ENCODE results near the gene KLC1. TPM values are rescaled to one million over a fixed set of nuclear protein-coding genes. Genes with fewer than 3 reads are reported as not detected.

The KLC1 gene
- total RNA-seq, 5 donors from 2014 or later (not counting 1 experiment from before 2014, with no cell fraction given), result 177 to 241 (median 219) TPM

GRCh38 chr14:103611215-103611614 is 17.8 kb upstream of the KLC1 start:
- Mint-ChIP-seq H3K27me3 (peaks cover 4 to 11% of the 10 kb centered on the region in 2 donors), H3K4me3 (no peak overlapping the region), H3K36me3 (peaks cover 7% of the 10 kb centered on the region), H3K9me3 (peaks cover 3 to 7% (median 3%) of the 10 kb centered on the region in 3 donors), H3K27ac (no peak overlapping the region), H3K4me1 (peaks cover 18 to 19% (median 18%) of the 10 kb centered on the region in 3 donors)
- no peak for ATAC-seq (replicated peaks in 1 of 4)
- no peaks in the 10 kb centered on the region for H3K36me3 ChIP-seq (ENCODE audit: control insufficient read depth in 2 of 2, extremely low read depth in 1 of 2, insufficient read depth in 1 of 2, low read length in 1 of 2)
- no peaks in the 10 kb centered on the region for H3K9me3 ChIP-seq
- CTCF ChIA-PET, result interaction anchor here (0.6 to 0.7 kb wide), 2 partner anchors 95 to 293 kb away, joined by 3 to 7 read pairs; no protein-coding TSS in a partner anchor
- H3K4me1 ChIP-seq (ENCODE audit: control insufficient read depth in 1 of 2, extremely low read depth in 1 of 2, insufficient read depth in 2 of 2, low read length in 2 of 2), result peaks cover 13 to 22% of the 10 kb centered on the region in 2 experiments
- 100% methylated on average over 1 of the region's 2 CpGs for WGBS (ENCODE audit: insufficient coverage)
- H3K4me3 ChIP-seq (ENCODE audit: control insufficient read depth in 1 of 2, extremely low read depth in 1 of 2, low read length in 1 of 2), result no peak overlapping the region
- no peak for DNase-seq
- H3K27ac ChIP-seq (ENCODE audit: low read length), result no peak overlapping the region
- POLR2A ChIA-PET, result no interaction called here
- peaks cover 3 to 30% of the 10 kb centered on the region in 2 experiments for H3K27me3 ChIP-seq (replicated peaks in 1 of 2; ENCODE audit: control insufficient read depth in 2 of 2, extremely low read depth in 1 of 2, insufficient read depth in 2 of 2, low read length in 1 of 2)

GRCh38 chr14:103613517-103613916 is 15.5 kb upstream of the KLC1 start:
- no peak overlapping the region for H3K4me3 ChIP-seq (ENCODE audit: control insufficient read depth in 1 of 2, extremely low read depth in 1 of 2, low read length in 1 of 2)
- Mint-ChIP-seq H3K9me3 (peaks cover 3 to 7% (median 3%) of the 10 kb centered on the region in 3 donors), H3K4me3 (no peak overlapping the region), H3K27me3 (peaks cover 4 to 11% of the 10 kb centered on the region in 2 donors), H3K27ac (no peak overlapping the region), H3K36me3 (peaks cover 7% of the 10 kb centered on the region), H3K4me1 (no peaks in the 10 kb centered on the region)
- WGBS (ENCODE audit: insufficient coverage), result 60% methylated on average over 1 of the region's 4 CpGs
- peaks cover under 1 to 2% of the 10 kb centered on the region in 2 experiments for H3K4me1 ChIP-seq (ENCODE audit: control insufficient read depth in 1 of 2, extremely low read depth in 1 of 2, insufficient read depth in 2 of 2, low read length in 2 of 2)
- H3K27me3 ChIP-seq (replicated peaks in 1 of 2; ENCODE audit: control insufficient read depth in 2 of 2, extremely low read depth in 1 of 2, insufficient read depth in 2 of 2, low read length in 1 of 2), result peaks cover 2 to 21% of the 10 kb centered on the region in 2 experiments
- POLR2A ChIA-PET, result no interaction called here
- no peaks in the 10 kb centered on the region for H3K9me3 ChIP-seq
- peak in 3 of 35 experiments; percentile 14 to 20 (median 16) for DNase-seq
- ATAC-seq (replicated peaks in 1 of 4), result no peak
- no peak overlapping the region for H3K27ac ChIP-seq (ENCODE audit: low read length)
- no peaks in the 10 kb centered on the region for H3K36me3 ChIP-seq (ENCODE audit: control insufficient read depth in 2 of 2, extremely low read depth in 1 of 2, insufficient read depth in 1 of 2, low read length in 1 of 2)
- CTCF ChIA-PET, result interaction anchor here in 1 of 2 donors (0.7 kb wide), 1 partner anchor 64 kb away, joined by 3 read pairs; no protein-coding TSS in a partner anchor

GRCh38 chr14:103616635-103617300 is 12.2 kb upstream of the KLC1 start:
- H3K9me3 Mint-ChIP-seq, result no peaks in the 10 kb centered on the region
- H3K36me3 Mint-ChIP-seq, result no peaks in the 10 kb centered on the region
- H3K27me3 Mint-ChIP-seq, result no peaks in the 10 kb centered on the region
- ATAC-seq (replicated peaks in 1 of 4), result no peak
- Histone ChIP-seq H3K4me3 (ENCODE audit: control insufficient read depth in 1 of 2, extremely low read depth in 1 of 2, low read length in 1 of 2) (no peak overlapping the region), H3K27me3 (replicated peaks in 1 of 2; ENCODE audit: control insufficient read depth in 2 of 2, extremely low read depth in 1 of 2, insufficient read depth in 2 of 2, low read length in 1 of 2) (peaks cover 0 to 10% of the 10 kb centered on the region in 2 experiments), H3K9me3 (no peaks in the 10 kb centered on the region), H3K27ac (ENCODE audit: low read length) (no peak overlapping the region), H3K36me3 (ENCODE audit: control insufficient read depth in 2 of 2, extremely low read depth in 1 of 2, insufficient read depth in 1 of 2, low read length in 1 of 2) (no peaks in the 10 kb centered on the region), H3K4me1 (ENCODE audit: control insufficient read depth in 1 of 2, extremely low read depth in 1 of 2, insufficient read depth in 2 of 2, low read length in 2 of 2) (no peaks in the 10 kb centered on the region)
- DNase-seq, result no peak
- H3K4me3 Mint-ChIP-seq, result no peak overlapping the region
- POLR2A ChIA-PET, result no interaction called here
- CTCF ChIA-PET, result no interaction called here
- H3K4me1 Mint-ChIP-seq, result no peaks in the 10 kb centered on the region
- H3K27ac Mint-ChIP-seq, result no peak overlapping the region
- 95% methylated on average over 7 of the region's 17 CpGs for WGBS (ENCODE audit: insufficient coverage)

GRCh38 chr14:103619057-103619456 is 10.0 kb upstream of the KLC1 start:
- no peak overlapping the region for H3K27ac Mint-ChIP-seq
- no peaks in the 10 kb centered on the region for H3K9me3 Mint-ChIP-seq
- no peak overlapping the region for H3K27ac ChIP-seq (ENCODE audit: low read length)
- no peak overlapping the region for H3K4me3 Mint-ChIP-seq
- POLR2A ChIA-PET, result interaction anchor here in 1 of 2 donors (0.7 kb wide), 1 partner anchor 230 kb away, joined by 3 read pairs; no protein-coding TSS in a partner anchor
- H3K36me3 Mint-ChIP-seq, result no peaks in the 10 kb centered on the region
- WGBS (ENCODE audit: insufficient coverage), result 65% methylated on average over 2 of the region's 5 CpGs
- no peaks in the 10 kb centered on the region for H3K36me3 ChIP-seq (ENCODE audit: control insufficient read depth in 2 of 2, extremely low read depth in 1 of 2, insufficient read depth in 1 of 2, low read length in 1 of 2)
- H3K27me3 Mint-ChIP-seq, result no peaks in the 10 kb centered on the region
- peaks cover 4% of the 10 kb centered on the region in 2 experiments for H3K4me1 ChIP-seq (ENCODE audit: control insufficient read depth in 1 of 2, extremely low read depth in 1 of 2, insufficient read depth in 2 of 2, low read length in 2 of 2)
- peaks cover 0 to 5% of the 10 kb centered on the region in 2 experiments for H3K27me3 ChIP-seq (replicated peaks in 1 of 2; ENCODE audit: control insufficient read depth in 2 of 2, extremely low read depth in 1 of 2, insufficient read depth in 2 of 2, low read length in 1 of 2)
- no peaks in the 10 kb centered on the region for H3K9me3 ChIP-seq
- CTCF ChIA-PET, result interaction anchor here (0.6 to 0.9 kb wide), 3 partner anchors 15 to 71 kb away, joined by 3 to 4 read pairs (median 3); no protein-coding TSS in a partner anchor
- ATAC-seq (replicated peaks in 1 of 4) (no peak), DNase-seq (no peak)
- H3K4me1 Mint-ChIP-seq, result peaks cover 3 to 9% (median 7%) of the 10 kb centered on the region in 3 donors
- H3K4me3 ChIP-seq (ENCODE audit: control insufficient read depth in 1 of 2, extremely low read depth in 1 of 2, low read length in 1 of 2), result no peak overlapping the region

- ChIA-PET CTCF (no interaction called here), POLR2A (interaction anchor here in 1 of 2 donors (0.6 kb wide), 1 partner anchor 185 kb away, joined by 3 read pairs; no protein-coding TSS in a partner anchor)
- no peaks in the 10 kb centered on the region for H3K36me3 ChIP-seq (ENCODE audit: control insufficient read depth in 2 of 2, extremely low read depth in 1 of 2, insufficient read depth in 1 of 2, low read length in 1 of 2)
- H3K4me3 Mint-ChIP-seq, result no peak overlapping the region
- no peak for DNase-seq
- no CpG with 5 or more reads among the region's 5 CpGs for WGBS (ENCODE audit: insufficient coverage)
- no peaks in the 10 kb centered on the region for H3K9me3 Mint-ChIP-seq
- H3K9me3 ChIP-seq, result no peaks in the 10 kb centered on the region
- no peaks in the 10 kb centered on the region for H3K36me3 Mint-ChIP-seq
- no peaks in the 10 kb centered on the region for H3K27me3 Mint-ChIP-seq
- H3K4me1 Mint-ChIP-seq, result peaks cover 22 to 29% (median 25%) of the 10 kb centered on the region in 3 donors
- H3K4me3 ChIP-seq (ENCODE audit: control insufficient read depth in 1 of 2, extremely low read depth in 1 of 2, low read length in 1 of 2), result no peak overlapping the region
- peaks cover 0 to 5% of the 10 kb centered on the region in 2 experiments for H3K27me3 ChIP-seq (replicated peaks in 1 of 2; ENCODE audit: control insufficient read depth in 2 of 2, extremely low read depth in 1 of 2, insufficient read depth in 2 of 2, low read length in 1 of 2)
- no peak for ATAC-seq (replicated peaks in 1 of 4)
- no peak overlapping the region for H3K27ac Mint-ChIP-seq
- no peak overlapping the region for H3K27ac ChIP-seq (ENCODE audit: low read length)
- peaks cover 13 to 26% of the 10 kb centered on the region in 2 experiments for H3K4me1 ChIP-seq (ENCODE audit: control insufficient read depth in 1 of 2, extremely low read depth in 1 of 2, insufficient read depth in 2 of 2, low read length in 2 of 2)
Observed at GRCh38 chr14:103621860-103622259, 7.2 kb upstream of the KLC1 start.

GRCh38 chr14:103623308-103623707 is 5.7 kb upstream of the KLC1 start:
- CTCF ChIA-PET, result no interaction called here
- 96% methylated on average over 2 of the region's 4 CpGs for WGBS (ENCODE audit: insufficient coverage)
- H3K36me3 ChIP-seq (ENCODE audit: control insufficient read depth in 2 of 2, extremely low read depth in 1 of 2, insufficient read depth in 1 of 2, low read length in 1 of 2), result no peaks in the 10 kb centered on the region
- peaks cover 0 to 5% of the 10 kb centered on the region in 2 experiments for H3K27me3 ChIP-seq (replicated peaks in 1 of 2; ENCODE audit: control insufficient read depth in 2 of 2, extremely low read depth in 1 of 2, insufficient read depth in 2 of 2, low read length in 1 of 2)
- Mint-ChIP-seq H3K4me3 (no peak overlapping the region), H3K27me3 (no peaks in the 10 kb centered on the region), H3K9me3 (no peaks in the 10 kb centered on the region), H3K27ac (no peak overlapping the region), H3K36me3 (no peaks in the 10 kb centered on the region), H3K4me1 (peaks cover 22 to 35% (median 25%) of the 10 kb centered on the region in 3 donors)
- H3K4me1 ChIP-seq (ENCODE audit: control insufficient read depth in 1 of 2, extremely low read depth in 1 of 2, insufficient read depth in 2 of 2, low read length in 2 of 2), result peaks cover 14 to 31% of the 10 kb centered on the region in 2 experiments
- H3K27ac ChIP-seq (ENCODE audit: low read length), result no peak overlapping the region
- POLR2A ChIA-PET, result no interaction called here
- no peak overlapping the region for H3K4me3 ChIP-seq (ENCODE audit: control insufficient read depth in 1 of 2, extremely low read depth in 1 of 2, low read length in 1 of 2)
- ATAC-seq (replicated peaks in 1 of 4), result no peak
- H3K9me3 ChIP-seq, result no peaks in the 10 kb centered on the region
- no peak for DNase-seq

Measured in T-cell (primary cell).